GM21526 (cell line): ENCODE results near the gene ZNF526.
"Not testable (repeated sequence)": the region's sequence is repeated elsewhere in the genome, so short reads cannot be mapped to it uniquely, and the experiment has no call there.

Experiments
- ATAC-seq: cut with Tn5 transposase; IDR thresholded peaks from one replicate; pipeline ENCODE4 v1.9.1; 2021; ENCODE audit warnings: moderate library complexity; ENCODE audit not compliant: unreplicated experiment, low FRiP score

The ZNF526 gene

DNA sequence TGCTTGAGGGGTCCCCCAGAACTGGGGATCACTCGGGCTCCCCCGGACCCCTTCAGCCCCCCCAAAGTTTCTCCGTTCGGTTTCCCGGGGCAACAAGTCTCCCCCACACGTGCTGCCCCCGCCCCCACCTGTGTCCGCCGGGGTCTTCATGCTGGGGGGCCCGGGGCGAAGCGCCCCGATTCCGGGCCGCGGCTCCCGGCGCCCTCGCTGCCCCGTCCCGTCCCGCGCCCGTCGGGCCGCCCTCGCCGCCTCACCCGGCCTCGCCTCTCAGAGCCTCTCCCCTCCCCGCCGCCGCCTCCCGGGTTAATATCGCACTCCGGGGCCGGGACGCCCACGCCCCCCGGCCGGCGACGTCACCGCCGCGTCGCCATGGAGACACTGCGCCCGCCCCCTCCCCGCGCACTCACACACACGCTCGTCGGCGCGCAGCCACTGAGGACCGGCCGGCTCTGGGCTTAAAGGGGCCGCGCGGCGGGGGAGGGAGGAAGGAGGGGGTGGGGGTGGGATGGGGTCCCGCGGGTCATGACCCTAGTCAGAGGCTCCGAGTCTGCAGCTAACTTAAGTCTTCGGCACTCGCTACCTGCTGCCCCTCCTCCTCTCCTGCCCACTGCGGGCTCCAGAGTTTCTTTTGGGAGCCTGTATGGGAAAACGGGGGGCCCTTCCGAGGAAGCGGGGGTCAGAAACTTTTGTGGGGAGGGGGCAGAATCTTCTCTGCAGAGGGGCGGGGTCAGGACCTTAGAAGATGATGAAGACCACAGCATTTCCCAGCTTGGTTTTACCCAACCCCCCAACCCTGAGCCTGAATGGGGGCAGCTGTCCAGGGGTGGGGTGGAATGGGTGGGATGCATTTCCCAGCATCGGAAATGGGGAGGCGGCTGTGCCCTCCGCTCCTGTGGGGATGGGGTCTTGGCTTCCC lies 35.0 kb downstream of the ZNF526 start, which contains the start of gene ERF:
TSS of gene ERF (minus strand) at position 279 of the 916 bp plus-strand sequence. CDS start at position 150, 129 bp downstream.
- ATAC-seq, result no peak

DNA sequence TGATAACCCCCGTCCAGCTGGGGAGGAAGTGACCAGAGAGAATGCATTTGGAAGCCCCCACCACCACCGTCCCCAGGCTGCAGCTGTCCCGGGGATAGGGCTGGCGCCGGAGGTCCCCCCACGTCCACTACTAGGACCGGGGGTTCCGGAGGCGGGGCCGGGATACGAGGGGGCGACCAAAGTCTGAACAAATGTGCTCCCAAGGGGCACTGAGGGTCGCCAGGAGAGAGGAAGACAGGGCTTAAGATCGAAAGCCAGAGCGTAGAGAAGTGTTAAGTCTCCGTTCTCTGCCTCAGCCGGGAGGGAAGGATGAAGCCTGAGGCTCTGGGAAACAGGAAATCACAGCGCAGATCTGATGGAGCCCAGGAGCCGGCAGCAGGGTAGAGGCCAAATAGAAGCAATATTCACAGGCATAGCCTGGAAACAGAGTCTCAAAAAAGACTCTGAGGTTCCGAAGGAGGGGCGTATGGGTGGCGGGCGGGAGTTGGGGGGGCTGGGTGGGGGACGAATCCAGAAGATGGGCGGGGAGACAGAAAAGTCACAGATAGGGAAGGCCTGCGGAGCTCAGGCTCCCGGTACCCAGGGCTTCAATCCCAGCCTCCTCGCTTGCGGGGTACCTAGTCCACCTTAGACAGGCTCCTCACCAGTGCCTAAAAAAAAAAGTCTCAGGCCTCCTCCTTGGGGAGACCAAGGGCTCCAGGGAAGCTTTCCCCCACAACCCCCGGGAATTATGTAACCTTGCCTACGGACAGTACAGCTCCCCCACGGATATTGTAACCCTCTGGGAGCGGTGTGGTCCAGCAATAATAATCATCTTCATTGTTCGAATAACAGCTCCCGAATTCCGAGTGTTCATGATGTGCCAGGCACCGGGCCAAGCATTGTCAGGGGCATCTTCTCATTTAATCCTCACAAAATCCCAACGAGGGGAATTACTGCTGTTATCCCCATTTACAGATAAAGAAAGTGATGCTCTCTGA lies 35.9 kb downstream of the ZNF526 start:
- ATAC-seq, result no peak

DNA sequence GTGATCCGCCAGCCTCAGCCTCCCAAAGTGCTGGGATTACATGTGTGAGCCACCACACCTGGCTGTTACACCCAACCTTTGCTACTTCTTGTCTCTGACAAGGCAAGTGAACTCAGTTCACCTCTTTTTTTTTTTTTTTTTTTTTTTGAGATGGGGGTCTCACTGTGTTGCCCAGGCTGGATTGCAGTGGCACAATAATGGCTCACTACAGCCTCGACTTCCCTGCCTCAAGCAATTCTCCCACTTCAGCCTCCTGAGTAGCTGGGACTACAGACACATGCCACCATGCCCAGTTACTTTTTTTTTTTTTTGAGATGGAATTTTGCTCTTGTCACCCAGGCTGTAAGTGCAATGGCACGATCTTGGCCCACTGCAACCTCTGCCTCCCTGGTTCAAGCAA lies 37.7 kb downstream of the ZNF526 start:
- ATAC-seq, result not testable (repeated sequence)

DNA sequence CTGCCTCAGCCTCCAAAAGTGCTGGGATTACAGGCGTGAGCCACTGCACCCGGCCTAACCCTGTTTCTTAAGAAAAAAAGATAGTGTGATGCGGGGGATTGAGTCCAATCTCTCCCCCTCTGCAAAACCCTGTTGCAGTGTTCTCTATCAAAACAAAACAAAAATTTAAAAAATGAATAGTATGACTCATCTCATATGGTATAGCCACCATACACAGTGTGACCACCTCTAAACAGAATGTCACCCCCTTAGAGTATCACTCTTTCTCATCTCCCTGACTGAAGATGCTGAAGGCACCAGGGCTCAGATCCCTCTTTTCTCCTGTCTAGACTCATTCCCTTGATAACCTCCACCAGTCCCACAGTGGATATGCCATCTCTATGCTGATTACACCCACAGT lies 41.7 kb downstream of the ZNF526 start:
- no peak for ATAC-seq

DNA sequence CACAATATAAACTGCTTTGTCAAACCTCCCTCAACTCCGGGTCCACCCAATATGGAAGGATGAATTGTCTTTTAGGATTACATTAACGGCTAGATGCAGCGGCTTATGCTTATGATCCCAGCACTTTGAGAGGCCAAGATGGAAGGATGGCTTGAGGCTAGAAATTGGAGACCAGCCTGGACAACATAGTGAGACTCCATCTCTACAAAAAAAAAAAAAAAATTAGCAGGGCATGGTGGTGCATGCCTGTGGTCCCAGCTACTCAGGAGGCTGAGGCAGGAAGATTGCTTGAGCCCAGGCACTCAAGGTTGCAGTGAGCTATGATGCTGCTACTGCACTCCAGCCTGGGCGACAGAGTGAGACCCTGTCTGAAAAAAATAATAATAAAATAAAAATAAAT lies 46.0 kb downstream of the ZNF526 start:
- ATAC-seq, result not testable (repeated sequence)

DNA sequence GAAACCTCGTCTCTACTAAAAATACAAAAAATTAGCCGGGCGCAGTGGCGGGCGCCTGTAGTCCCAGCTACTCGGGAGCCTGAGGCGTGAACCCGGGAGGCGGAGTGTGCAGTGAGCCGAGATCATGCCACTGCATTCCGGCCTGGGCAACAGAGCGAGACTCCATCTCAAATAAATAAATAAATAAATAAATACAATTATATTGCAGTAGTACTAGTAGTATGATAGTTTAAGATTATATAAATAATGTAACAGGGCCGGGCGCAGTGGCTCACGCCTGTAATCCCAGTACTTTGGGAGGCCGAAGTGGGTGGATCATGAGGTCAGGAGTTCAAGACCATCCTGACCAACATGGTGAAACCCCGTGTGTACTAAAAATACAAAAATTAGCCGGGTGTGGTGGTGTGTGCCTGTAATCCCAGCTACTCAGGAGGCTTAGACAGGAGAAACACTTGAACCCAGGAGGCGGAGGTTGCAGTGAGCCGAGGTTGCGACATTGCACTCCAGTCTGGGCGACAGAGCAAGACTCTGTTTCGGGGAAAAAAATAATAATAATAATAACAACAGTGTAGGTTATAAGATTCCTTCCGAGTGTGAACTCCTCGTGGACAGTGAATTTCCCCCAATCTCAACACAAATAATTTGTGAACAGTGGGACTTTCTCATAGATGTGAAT lies 47.0 kb downstream of the ZNF526 start:
- ATAC-seq, result not testable (repeated sequence)

DNA sequence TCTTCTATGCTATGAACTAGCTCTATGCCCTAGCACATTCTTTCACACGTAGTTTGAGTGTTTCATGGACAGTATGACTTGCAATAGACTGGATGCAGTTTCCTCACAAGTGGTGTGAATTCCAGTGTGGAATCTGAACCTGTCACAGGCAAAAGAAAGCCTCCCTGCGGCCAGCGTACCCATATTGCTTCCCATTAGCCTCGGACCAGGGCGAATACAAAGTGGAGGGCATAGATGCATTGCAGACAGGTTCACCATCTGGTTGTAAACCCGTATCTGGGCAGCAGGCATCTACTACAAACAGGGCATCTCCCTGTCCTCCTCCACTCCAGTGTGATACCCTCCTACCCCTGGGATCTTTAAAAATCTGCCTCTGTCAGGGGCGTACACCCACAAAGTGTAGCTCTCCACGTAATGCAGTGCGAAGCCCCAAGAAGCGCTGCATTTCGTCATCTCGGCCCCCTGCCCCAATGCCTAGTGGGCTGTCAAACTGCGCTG lies 47.6 kb downstream of the ZNF526 start:
- ATAC-seq, result no peak

DNA sequence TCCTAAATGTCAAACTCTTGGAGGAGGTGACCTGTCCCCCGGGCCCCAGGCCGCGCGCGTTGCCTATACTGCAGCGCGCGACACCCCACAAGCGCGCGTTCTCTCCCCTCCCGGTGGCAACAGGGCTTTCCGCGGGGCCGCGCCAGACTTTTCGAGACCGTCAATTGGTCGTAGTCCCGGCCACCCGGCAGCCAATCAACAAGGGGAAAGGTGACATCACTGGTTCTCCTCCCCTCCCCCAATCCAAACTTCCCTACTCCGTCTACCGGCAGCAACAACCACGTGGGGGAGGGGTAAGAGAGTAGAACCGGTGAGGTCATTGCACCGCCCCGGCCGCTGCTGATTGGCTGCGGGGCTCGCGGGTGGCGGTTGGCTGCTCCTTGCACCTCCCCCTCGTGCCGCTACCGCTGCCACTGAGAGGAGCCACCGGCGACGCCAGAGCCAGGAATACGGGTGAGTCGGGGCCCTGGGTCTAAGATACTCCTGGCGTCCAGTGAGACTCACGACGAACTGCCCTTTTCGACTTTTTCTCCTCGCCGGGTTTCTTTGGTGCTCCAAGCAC lies 48.1 kb downstream of the ZNF526 start:
- peak; percentile 50 for ATAC-seq

DNA sequence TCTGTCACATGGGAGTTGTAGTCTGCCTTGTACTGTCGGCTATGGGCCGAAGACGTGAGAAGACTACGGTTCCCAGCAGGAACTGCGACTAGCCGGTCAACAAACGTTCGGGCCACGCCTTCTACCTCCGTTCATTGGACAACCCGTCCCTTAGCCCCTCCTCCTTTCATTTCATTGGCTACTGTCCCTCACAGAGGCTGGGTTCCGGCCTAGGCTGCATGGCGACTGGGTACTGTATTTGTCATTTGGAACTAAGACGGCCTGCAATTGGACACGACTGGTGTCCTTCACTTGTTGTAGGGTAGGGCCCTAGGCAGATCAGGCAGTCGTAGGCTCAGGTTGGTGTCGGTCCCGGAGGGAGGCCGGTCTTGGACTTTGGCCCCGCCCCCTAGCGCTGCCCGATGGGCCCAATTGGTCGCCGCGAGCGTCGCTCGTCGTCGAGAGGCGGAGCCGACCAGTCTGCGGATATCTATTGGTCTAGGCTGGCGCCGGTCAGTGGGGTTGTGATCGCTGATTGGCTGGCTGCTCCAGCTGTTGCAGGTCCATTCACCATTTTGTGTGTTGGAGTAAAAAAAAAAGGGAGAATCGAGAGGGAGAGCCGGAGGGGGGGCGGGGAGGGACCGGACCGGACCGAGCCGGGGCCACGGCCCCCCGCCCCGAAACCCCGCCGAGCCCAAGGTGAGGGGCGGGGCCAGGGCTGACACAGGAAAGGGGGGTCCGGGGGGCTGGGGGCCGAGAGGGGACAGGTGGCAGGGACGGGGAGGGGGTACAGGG lies 48.8 kb downstream of the ZNF526 start, which contains the start of gene CIC:
TSS of gene CIC (plus strand) at position 549 of the 774 bp plus-strand sequence. CDS start 2,532 bp downstream, outside the sequence.
- peak; percentile 66 for ATAC-seq

DNA sequence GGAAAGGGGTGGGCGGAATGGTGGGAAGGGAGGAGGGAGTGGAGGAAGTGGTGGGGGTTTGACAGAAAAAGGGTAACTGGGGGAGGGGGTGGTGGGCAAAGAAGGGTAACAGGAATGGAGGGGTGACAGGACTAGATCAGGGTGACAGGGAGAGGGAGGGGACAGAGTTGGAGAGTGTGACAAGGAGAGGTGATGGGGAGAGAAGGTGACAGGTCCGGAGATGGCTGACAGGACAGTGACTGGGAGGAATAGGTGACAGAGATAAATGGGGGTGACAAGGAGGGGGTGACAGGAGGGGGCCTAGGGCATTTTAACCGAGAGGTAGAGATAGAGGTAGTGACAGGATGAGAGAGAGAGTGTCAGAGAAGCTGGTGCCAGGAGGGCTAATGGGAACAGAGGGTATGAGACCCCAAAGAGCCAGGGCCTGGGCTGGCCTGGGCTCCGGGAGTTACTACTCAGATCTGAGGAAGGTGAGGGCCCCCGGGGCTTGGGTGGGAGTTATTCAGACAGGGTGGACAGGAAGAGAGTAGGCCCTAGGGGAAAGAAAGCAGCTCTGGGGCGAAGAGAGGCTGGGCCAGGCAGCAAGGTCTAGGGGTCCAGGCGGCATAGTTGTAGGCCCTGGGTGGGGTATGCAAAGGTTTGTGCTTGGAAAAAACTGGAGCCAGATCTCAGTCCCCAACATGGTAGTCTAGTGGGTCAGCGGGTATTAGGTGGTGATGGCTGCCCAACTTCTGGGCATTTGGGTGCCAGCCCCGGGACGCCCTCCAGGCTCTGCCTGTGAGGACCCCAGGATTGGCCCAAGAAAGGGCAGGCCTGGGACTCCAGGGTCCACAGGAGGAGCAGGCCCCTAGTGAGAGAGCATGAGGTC lies 49.6 kb downstream of the ZNF526 start:
- no peak for ATAC-seq

DNA sequence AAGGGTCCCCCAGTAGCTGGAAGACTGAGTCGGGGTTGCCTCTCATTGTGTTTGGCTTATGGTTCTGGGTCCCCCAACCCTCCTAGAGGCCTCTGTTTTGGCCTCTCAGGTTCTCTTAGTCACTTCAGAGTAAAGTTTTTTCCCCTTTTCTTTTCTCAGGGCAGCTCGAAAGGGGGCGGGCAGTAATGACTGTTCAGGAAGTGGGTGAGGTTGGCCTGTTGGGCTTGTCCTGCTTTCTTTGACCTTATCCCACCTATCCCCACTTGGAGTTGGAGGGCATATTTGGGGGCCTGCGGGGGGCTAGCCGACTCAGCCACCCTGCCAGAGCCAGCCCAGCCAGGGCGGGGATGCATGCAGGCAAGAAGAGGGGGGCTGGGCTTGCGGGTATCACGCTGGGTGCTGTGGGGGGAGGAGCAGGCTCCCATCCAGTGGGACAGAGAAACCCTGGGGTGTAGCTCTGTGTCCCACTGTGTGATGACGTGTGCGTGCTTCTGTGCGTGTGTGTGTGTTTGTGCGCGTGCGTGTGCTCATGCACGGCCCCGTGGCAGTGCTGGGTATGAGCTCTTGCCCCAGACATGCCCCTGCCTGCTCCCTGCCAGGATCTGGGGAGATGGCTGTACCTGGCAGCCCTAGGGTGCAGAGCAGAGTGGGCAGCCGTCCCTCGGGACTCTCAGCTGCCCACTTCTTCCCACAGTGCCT lies 50.4 kb downstream of the ZNF526 start:
- ATAC-seq, result no peak

DNA sequence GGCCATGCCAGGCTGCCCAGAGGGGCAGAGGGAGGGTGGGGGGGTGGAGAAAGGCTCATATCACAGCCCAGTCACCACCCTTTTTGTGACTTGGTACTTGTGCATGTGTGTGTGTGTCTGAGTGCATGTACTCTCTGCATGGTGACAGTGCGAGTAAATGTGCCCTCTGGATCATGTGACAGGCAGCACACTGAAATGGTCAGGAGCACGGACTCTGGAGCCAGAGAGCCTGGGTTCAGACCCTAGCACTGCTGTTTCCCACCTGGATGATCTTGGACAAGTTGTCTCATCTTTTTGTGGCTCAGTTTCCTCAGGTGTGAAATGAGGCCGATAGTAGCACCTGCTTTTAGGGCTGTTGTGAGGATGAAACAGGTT lies 50.9 kb downstream of the ZNF526 start:
- ATAC-seq, result no peak

DNA sequence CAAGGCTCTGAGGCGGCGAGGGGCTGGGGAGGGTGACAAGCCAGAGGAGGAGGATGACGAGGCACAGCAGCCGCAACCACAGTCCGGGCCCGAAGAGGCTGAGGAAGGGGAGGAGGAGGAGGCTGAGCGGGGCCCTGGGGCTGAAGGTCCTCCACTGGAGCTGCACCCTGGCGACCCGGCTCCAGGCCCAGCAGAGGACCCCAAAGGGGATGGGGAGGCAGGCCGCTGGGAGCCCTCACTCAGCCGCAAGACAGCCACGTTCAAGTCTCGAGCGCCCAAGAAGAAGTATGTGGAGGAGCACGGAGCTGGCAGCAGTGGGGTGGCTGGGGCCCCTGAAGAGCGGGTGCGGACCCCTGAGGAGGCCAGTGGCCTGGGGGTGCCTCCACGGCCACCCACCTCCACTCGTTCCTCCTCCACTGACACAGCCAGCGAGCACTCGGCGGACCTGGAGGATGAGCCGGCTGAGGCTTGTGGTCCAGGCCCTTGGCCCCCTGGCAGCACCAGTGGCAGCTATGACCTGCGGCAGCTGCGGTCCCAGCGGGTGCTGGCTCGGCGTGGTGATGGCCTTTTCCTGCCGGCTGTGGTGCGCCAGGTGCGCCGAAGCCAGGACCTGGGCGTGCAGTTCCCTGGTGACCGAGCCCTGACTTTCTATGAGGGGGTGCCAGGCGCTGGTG lies 51.9 kb downstream of the ZNF526 start:
- no peak for ATAC-seq

DNA sequence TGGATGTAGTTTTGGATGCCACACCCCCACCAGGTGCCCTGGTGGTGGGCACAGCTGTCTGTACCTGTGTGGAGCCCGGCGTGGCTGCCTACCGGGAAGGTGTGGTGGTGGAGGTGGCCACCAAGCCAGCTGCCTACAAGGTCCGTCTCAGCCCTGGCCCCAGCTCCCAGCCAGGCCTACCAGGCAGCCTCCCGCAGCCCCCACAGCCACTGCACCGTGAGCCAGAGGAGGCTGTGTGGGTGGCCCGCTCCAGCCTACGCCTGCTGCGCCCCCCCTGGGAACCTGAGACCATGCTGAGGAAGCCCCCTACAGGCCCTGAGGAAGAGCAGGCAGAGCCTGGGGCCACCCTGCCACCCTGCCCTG lies 52.4 kb downstream of the ZNF526 start:
- ATAC-seq, result no peak

DNA sequence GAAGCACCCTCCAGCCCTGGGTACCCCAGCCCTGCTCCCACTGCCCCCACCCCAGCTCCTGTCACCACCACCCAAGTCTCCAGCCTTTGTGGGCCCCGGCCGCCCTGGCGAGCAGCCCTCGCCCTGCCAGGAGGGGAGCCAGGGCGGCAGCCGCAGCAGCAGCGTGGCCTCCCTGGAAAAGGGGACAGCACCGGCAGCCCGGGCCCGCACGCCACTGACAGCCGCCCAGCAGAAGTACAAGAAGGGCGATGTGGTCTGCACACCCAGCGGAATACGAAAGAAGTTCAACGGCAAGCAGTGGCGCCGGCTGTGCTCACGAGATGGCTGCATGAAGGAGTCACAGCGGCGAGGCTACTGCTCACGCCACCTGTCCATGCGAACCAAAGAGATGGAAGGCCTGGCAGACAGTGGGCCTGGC lies 52.9 kb downstream of the ZNF526 start:
- ATAC-seq, result no peak

DNA sequence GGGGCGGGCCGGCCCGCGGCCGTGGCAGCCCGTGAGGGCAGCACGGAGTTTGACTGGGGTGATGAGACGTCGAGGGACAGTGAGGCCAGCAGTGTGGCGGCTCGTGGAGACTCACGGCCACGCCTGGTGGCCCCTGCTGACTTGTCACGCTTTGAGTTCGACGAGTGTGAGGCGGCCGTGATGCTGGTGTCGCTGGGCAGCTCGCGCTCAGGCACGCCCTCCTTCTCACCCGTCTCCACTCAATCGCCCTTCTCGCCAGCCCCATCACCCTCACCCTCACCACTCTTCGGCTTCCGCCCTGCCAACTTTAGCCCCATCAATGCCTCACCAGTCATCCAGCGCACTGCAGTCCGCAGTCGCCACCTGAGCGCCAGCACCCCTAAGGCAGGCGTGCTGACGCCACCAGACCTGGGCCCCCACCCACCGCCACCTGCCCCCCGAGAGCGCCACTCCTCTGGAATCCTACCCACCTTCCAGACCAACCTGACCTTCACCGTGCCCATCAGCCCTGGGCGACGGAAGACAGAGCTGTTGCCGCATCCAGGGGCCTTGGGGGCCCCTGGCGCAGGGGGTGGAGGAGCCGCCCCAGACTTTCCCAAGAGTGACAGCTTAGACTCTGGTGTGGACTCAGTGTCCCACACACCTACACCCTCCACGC lies 53.4 kb downstream of the ZNF526 start:
- no peak for ATAC-seq
